Vagina (tissue), 2 donors: Measurements from ENCODE around the gene NRGN. TPM values are rescaled to one million over a fixed set of nuclear protein-coding genes. Genes with fewer than 3 reads are reported as not detected.

Experiments
- DNase-seq, 2 donors: peaks; one replicate each; pipeline ENCODE4 v3.0.0-alpha.2; 2017; ENCODE audit errors: extremely low spot score in 2 of 2
- H3K27ac ChIP-seq: fragments of 200-600 bp; sonication (generic); one replicate; pipeline ENCODE4 v1.5.1; 2019
- H3K27me3 ChIP-seq: fragments of 200-600 bp; sonication (generic); one replicate; pipeline ENCODE4 v1.5.1; 2019
- H3K36me3 ChIP-seq, 2 donors: fragments of 200-600 bp; sonication (generic); one replicate each; pipeline ENCODE4 v1.5.1; 2017 to 2019
- H3K4me1 ChIP-seq: fragments of 200-600 bp; sonication (generic); one replicate; pipeline ENCODE4 v1.5.1; 2019
- H3K4me3 ChIP-seq, 2 donors: fragments of 200-600 bp; sonication (generic); 1 replicate in 1 of 2; 2 replicates in 1 of 2; pipeline ENCODE4 v1.5.1; 2016 to 2019
- H3K9me3 ChIP-seq: fragments of 200-600 bp; sonication (generic); one replicate; pipeline ENCODE4 v1.5.1; 2019
- POLR2A ChIP-seq, 2 donors: fragments of 450-650 bp; IDR thresholded peaks; one replicate each; pipeline ENCODE4 v1.6.1; 2017; ENCODE audit warnings: antibody characterized with exemption in 2 of 2, mild to moderate bottlenecking in 2 of 2, moderate library complexity in 2 of 2
- POLR2AphosphoS5 ChIP-seq, 2 donors: sonication (generic); formaldehyde crosslinking; IDR thresholded peaks; one replicate each; pipeline ENCODE4 v1.9.0; 2017; ENCODE audit warnings: antibody characterized with exemption in 2 of 2, mild to moderate bottlenecking in 2 of 2, low read depth in 1 of 2; ENCODE audit not compliant: insufficient read depth in 1 of 2
- intact Hi-C: fragments of 100-400 bp; cut with DNase I; formaldehyde crosslinking; loops from one replicate; pipeline ENCODE4 v1.15.1; 2023
- total RNA-seq: library from RNA; depleted of rRNA; stranded (reverse); fragments of >200 nt; gene quantifications from one replicate; pipeline ENCODE4 v1.2.3, GENCODE V29; 2016
- TF ChIP-seq, protein P1 (sequence below), 3 experiments: fragments of 450-650 bp in 2 of 3; fragments of 200-600 bp in 1 of 3; sonication (generic) in 1 of 3; IDR thresholded peaks; one replicate each; pipeline ENCODE4 v1.5.1; 2017 to 2019; ENCODE audit warnings: antibody characterized with exemption in 3 of 3, mild to moderate bottlenecking in 2 of 3, moderate library complexity in 2 of 3

NRGN gene
- total RNA-seq, 1 donor from 2014 or later, result 0.98 TPM

DNA sequence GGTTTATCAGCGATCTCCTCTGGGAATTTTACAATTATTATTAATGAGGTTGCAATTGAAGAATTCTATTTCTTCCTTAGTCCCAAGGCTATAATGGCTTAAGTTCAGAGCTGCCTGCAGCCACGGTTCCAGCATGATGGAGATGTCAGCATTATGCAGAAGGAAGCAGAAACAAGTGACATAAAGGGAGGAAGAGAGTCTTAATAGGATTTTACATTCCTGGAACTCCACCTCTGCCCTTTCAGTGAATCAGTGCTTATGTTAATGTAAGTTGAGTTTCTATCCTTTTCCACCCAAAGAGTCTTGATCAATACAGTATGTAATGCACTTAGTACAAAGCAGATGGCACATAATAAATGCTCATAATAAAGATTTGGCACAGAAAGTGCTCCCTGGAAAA is 11.6 kb upstream of the NRGN start:
- TF ChIP-seq POLR2A (IDR thresholded peaks at IDR 0.05) (no peak), POLR2AphosphoS5 (IDR thresholded peaks at IDR 0.05; ENCODE audit: insufficient read depth in 1 of 2, low read depth in 1 of 2) (no peak)
- TF ChIP-seq, protein P1, sequence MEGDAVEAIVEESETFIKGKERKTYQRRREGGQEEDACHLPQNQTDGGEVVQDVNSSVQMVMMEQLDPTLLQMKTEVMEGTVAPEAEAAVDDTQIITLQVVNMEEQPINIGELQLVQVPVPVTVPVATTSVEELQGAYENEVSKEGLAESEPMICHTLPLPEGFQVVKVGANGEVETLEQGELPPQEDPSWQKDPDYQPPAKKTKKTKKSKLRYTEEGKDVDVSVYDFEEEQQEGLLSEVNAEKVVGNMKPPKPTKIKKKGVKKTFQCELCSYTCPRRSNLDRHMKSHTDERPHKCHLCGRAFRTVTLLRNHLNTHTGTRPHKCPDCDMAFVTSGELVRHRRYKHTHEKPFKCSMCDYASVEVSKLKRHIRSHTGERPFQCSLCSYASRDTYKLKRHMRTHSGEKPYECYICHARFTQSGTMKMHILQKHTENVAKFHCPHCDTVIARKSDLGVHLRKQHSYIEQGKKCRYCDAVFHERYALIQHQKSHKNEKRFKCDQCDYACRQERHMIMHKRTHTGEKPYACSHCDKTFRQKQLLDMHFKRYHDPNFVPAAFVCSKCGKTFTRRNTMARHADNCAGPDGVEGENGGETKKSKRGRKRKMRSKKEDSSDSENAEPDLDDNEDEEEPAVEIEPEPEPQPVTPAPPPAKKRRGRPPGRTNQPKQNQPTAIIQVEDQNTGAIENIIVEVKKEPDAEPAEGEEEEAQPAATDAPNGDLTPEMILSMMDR (IDR thresholded peaks at IDR 0.05), result no peak
- no peaks in the 10 kb centered on the region for H3K36me3 ChIP-seq
- no peaks in the 10 kb centered on the region for H3K9me3 ChIP-seq
- peaks cover 7% of the 10 kb centered on the region for H3K4me1 ChIP-seq
- no peak overlapping the region for H3K27ac ChIP-seq
- no peak overlapping the region for H3K4me3 ChIP-seq
- intact Hi-C loops, result no loop called here
- no peak for DNase-seq
- no peaks in the 10 kb centered on the region for H3K27me3 ChIP-seq

DNA sequence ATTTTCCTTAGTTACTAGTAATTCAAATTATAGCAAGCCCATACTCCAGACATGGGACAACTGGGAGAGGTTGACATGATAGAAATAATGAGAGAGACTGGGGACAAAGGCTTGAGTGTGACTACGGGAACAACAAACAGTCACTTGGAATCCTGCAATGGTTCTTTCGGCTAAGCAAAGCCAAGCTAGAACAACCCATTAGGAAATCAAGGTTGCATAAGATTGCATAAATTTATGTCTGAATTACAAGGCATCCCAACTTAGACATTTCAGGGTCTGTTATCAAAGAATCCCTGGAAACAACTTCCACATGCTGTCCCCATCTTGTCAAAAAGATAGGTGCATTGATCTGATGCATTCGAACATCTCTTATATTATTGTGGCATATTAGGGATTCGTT is 10.2 kb upstream of the NRGN start:
- Histone ChIP-seq H3K27me3 (no peaks in the 10 kb centered on the region), H3K36me3 (no peaks in the 10 kb centered on the region), H3K27ac (no peak overlapping the region), H3K9me3 (no peaks in the 10 kb centered on the region), H3K4me3 (no peak overlapping the region), H3K4me1 (peaks cover 7% of the 10 kb centered on the region)
- TF ChIP-seq POLR2A (IDR thresholded peaks at IDR 0.05), result no peak
- TF ChIP-seq, protein P1 (IDR thresholded peaks at IDR 0.05), result no peak
- TF ChIP-seq POLR2AphosphoS5 (IDR thresholded peaks at IDR 0.05; ENCODE audit: insufficient read depth in 1 of 2, low read depth in 1 of 2), result no peak
- DNase-seq, result no peak
- intact Hi-C loops, result no loop called here

- Histone ChIP-seq H3K27ac (no peak overlapping the region), H3K9me3 (no peaks in the 10 kb centered on the region), H3K4me1 (no peaks in the 10 kb centered on the region), H3K36me3 (no peaks in the 10 kb centered on the region), H3K27me3 (no peaks in the 10 kb centered on the region), H3K4me3 (no peak overlapping the region)
- no peak for DNase-seq
- no peak for TF ChIP-seq POLR2A (IDR thresholded peaks at IDR 0.05)
- no peak for TF ChIP-seq POLR2AphosphoS5 (IDR thresholded peaks at IDR 0.05; ENCODE audit: insufficient read depth in 1 of 2, low read depth in 1 of 2)
- TF ChIP-seq, protein P1 (IDR thresholded peaks at IDR 0.05), result no peak
- intact Hi-C loops, result no loop called here
These were observed 7.5 kb upstream of the NRGN start for GRCh38 chr11:124732230-124732629.

DNA sequence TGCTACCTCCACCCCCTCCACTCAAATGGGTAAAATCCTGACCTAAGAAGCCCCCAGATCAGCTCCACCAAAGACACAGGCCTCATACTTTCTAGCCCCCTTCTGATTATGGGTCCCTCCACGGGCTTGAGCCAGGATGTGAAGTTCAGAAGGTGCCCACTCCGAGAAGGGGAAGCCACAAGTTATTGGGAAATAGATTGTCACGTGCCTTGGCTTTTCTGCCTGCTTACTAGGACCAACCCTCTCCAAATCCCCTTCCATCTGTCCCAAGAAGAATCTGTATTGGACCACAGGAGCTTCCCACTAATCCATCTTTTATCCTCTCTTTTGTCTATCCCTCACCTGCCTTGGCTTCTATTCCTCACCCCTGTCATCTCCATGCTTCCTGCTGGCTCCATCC is 3.0 kb upstream of the NRGN start:
- intact Hi-C loops, result no loop called here
- DNase-seq, result no peak

GRCh38 chr11:124737638-124738305 is 2.0 kb upstream of the NRGN start:
- TF ChIP-seq POLR2AphosphoS5 (IDR thresholded peaks at IDR 0.05; ENCODE audit: insufficient read depth in 1 of 2, low read depth in 1 of 2) (no peak), POLR2A (IDR thresholded peaks at IDR 0.05) (no peak)
- TF ChIP-seq, protein P1 (IDR thresholded peaks at IDR 0.05), result no peak
- Histone ChIP-seq H3K4me3 (no peak overlapping the region), H3K9me3 (no peaks in the 10 kb centered on the region), H3K36me3 (no peaks in the 10 kb centered on the region), H3K27me3 (no peaks in the 10 kb centered on the region), H3K27ac (no peak overlapping the region), H3K4me1 (peaks cover 19% of the 10 kb centered on the region)
- intact Hi-C loops, result no loop called here
- no peak for DNase-seq

More for the DNA sequence above, 3.0 kb upstream of the NRGN start:
- TF ChIP-seq, protein P1 (IDR thresholded peaks at IDR 0.05), result no peak
- TF ChIP-seq POLR2A (IDR thresholded peaks at IDR 0.05) (no peak), POLR2AphosphoS5 (IDR thresholded peaks at IDR 0.05; ENCODE audit: insufficient read depth in 1 of 2, low read depth in 1 of 2) (no peak)
- Histone ChIP-seq H3K4me3 (no peak overlapping the region), H3K27me3 (no peaks in the 10 kb centered on the region), H3K36me3 (no peaks in the 10 kb centered on the region), H3K4me1 (peaks cover 19% of the 10 kb centered on the region), H3K27ac (no peak overlapping the region), H3K9me3 (no peaks in the 10 kb centered on the region)
